GM23248 (cell line): ENCODE measurements around the gene ZNF772.
"Not testable (repeated sequence)": the region's sequence is repeated elsewhere in the genome, so short reads cannot be mapped to it uniquely, and the experiment has no call there.

Source experiments
- EZH2 ChIP-seq: fragments of 200-600 bp; sonication (generic); IDR thresholded peaks from 2 replicates; pipeline ENCODE4 v1.6.1; 2018; ENCODE audit warnings: antibody characterized with exemption, mild to moderate bottlenecking; ENCODE audit not compliant: insufficient read depth, poor library complexity, severe bottlenecking
- EZH2phosphoT487 ChIP-seq: fragments of 200-600 bp; sonication (generic); IDR thresholded peaks from 2 replicates; pipeline ENCODE4 v1.6.1; 2018; ENCODE audit warnings: antibody characterized with exemption, moderate library complexity, mild to moderate bottlenecking, low read depth; ENCODE audit not compliant: insufficient read depth

GRCh38 chr19:57518021-57518420 lies 40.7 kb upstream of the ZNF772 start:
- not testable (repeated sequence) for TF ChIP-seq EZH2phosphoT487, EZH2
